ENCODE results near the gene ALG12. TPM values are rescaled to one million over a fixed set of nuclear protein-coding genes. Genes with fewer than 3 reads are reported as not detected.

Gene ALG12
- total RNA-seq, 1 donor from 2014 or later: 25.9 TPM

- H3K4me1 ChIP-seq: peaks cover 30% of the 10 kb centered on the region
- ATAC-seq (no peak), DNase-seq (no peak)
- no peaks in the 10 kb centered on the region for H3K27me3 ChIP-seq (ENCODE audit: low read depth)
- H3K4me3 ChIP-seq: no peak overlapping the region
- TF ChIP-seq CTCF (IDR thresholded peaks at IDR 0.05): no peak
- no peaks in the 10 kb centered on the region for H3K9me3 ChIP-seq
- intact Hi-C loops (cut with DNase I): no loop called here
- H3K27ac ChIP-seq: no peak overlapping the region
- no peaks in the 10 kb centered on the region for H3K36me3 ChIP-seq
Measured at GRCh38 chr22:49858827-49859226, 59.4 kb downstream of the ALG12 start.

- intact Hi-C loops (cut with DNase I): no loop called here
Measured at GRCh38 chr22:49856766-49857618, 61.2 kb downstream of the ALG12 start.

GRCh38 chr22:49856343-49856742 is 61.9 kb downstream of the ALG12 start:
- TF ChIP-seq CTCF (IDR thresholded peaks at IDR 0.05): no peak
- Histone ChIP-seq H3K4me1 (peaks cover 26% of the 10 kb centered on the region), H3K9me3 (no peaks in the 10 kb centered on the region), H3K4me3 (no peak overlapping the region), H3K27me3 (ENCODE audit: low read depth) (no peaks in the 10 kb centered on the region), H3K36me3 (no peaks in the 10 kb centered on the region), H3K27ac (no peak overlapping the region)
- DNase-seq (no peak), ATAC-seq (no peak)
- intact Hi-C loops (cut with DNase I): no loop called here

More at GRCh38 chr22:49856766-49857618, 61.2 kb downstream of the ALG12 start:
- Histone ChIP-seq H3K27me3 (ENCODE audit: low read depth) (no peaks in the 10 kb centered on the region), H3K9me3 (no peaks in the 10 kb centered on the region), H3K4me1 (peaks cover 28% of the 10 kb centered on the region), H3K36me3 (no peaks in the 10 kb centered on the region), H3K27ac (no peak overlapping the region), H3K4me3 (no peak overlapping the region)
- ATAC-seq: no peak
- TF ChIP-seq CTCF (IDR thresholded peaks at IDR 0.05): no peak
- DNase-seq: no peak

GRCh38 chr22:49855251-49855911 is 62.9 kb downstream of the ALG12 start:
- intact Hi-C loops (cut with DNase I): no loop called here
- peak overlapping the region; percentile 72 for H3K4me3 ChIP-seq
- H3K4me1 ChIP-seq: peaks cover 26% of the 10 kb centered on the region
- H3K27me3 ChIP-seq (ENCODE audit: low read depth): peaks cover 5% of the 10 kb centered on the region
- H3K27ac ChIP-seq: peak overlapping the region; percentile 9
- no peaks in the 10 kb centered on the region for H3K36me3 ChIP-seq
- H3K9me3 ChIP-seq: no peaks in the 10 kb centered on the region
- DNase-seq (no peak), ATAC-seq (no peak)
- no peak for TF ChIP-seq CTCF (IDR thresholded peaks at IDR 0.05)

- H3K4me3 ChIP-seq: peak overlapping the region; percentile 72
- no peaks in the 10 kb centered on the region for H3K36me3 ChIP-seq
- DNase-seq (peak; percentile 65), ATAC-seq (no peak)
- H3K9me3 ChIP-seq: no peaks in the 10 kb centered on the region
- TF ChIP-seq CTCF (IDR thresholded peaks at IDR 0.05): no peak
- H3K4me1 ChIP-seq: peaks cover 35% of the 10 kb centered on the region
- H3K27ac ChIP-seq: peak overlapping the region; percentile 80
- intact Hi-C loops (cut with DNase I): no loop called here
- peaks cover 17% of the 10 kb centered on the region for H3K27me3 ChIP-seq (ENCODE audit: low read depth)
Measured at GRCh38 chr22:49853981-49854831, 64.0 kb downstream of the ALG12 start.

Measured in lower lobe of right lung (tissue), 2 donors.